Esophagus squamous epithelium (tissue), 5 donors: Measurements from ENCODE around the gene DUSP12. TPM values are rescaled to one million over a fixed set of nuclear protein-coding genes. Genes with fewer than 3 reads are reported as not detected.
"Not testable (repeated sequence)": the region's sequence is repeated elsewhere in the genome, so short reads cannot be mapped to it uniquely, and the experiment has no call there.

ENCODE experiments used
- DNase-seq: peaks from one replicate; lab custom pipeline; 2025; lab: John Stamatoyannopoulos, UW
- H3K27ac ChIP-seq, 4 donors: fragments of 200-600 bp; sonication (generic); one replicate each; pipeline ENCODE4 v1.5.1; 2016 to 2019; ENCODE audit warnings: mild to moderate bottlenecking in 1 of 4
- H3K27me3 ChIP-seq, 4 donors: fragments of 200-600 bp; sonication (generic); 1 replicate in 3 of 4; 2 replicates in 1 of 4; pipeline versions ENCODE4 v1.5.1 to v1.6.0; 2017 to 2021; ENCODE audit warnings: antibody characterized with exemption in 1 of 4
- H3K36me3 ChIP-seq, 3 donors: fragments of 200-600 bp; sonication (generic); one replicate each; pipeline ENCODE4 v1.5.1; 2016 to 2019
- H3K4me1 ChIP-seq, 3 donors: fragments of 200-600 bp; sonication (generic); one replicate each; pipeline ENCODE4 v1.5.1; 2017 to 2019
- H3K4me3 ChIP-seq, 4 donors: fragments of 200-600 bp; sonication (generic); 1 replicate in 3 of 4; 2 replicates in 1 of 4; pipeline ENCODE4 v1.5.1; 2016 to 2019; ENCODE audit warnings: mild to moderate bottlenecking in 2 of 4, moderate library complexity in 1 of 4
- H3K9me3 ChIP-seq, 3 donors: fragments of 200-600 bp; sonication (generic); one replicate each; pipeline ENCODE4 v1.5.1; 2016 to 2019
- CTCF ChIP-seq, 6 experiments: fragments of 450-650 bp in 4 of 6; fragments of 200-600 bp in 2 of 6; sonication (generic) in 2 of 6; IDR thresholded peaks; one replicate each; pipeline ENCODE4 v1.5.1; 2016 to 2019; ENCODE audit warnings: antibody characterized with exemption in 6 of 6, mild to moderate bottlenecking in 4 of 6, moderate library complexity in 4 of 6
- POLR2A ChIP-seq, 4 donors: fragments of 450-650 bp; IDR thresholded peaks; one replicate each; pipeline ENCODE4 v1.6.1; 2017; ENCODE audit warnings: antibody characterized with exemption in 4 of 4, mild to moderate bottlenecking in 4 of 4, moderate library complexity in 3 of 4
- WGBS, 2 donors: methylation state at CpG; one replicate each; pipeline ENCODE4 v1.1.5; 2018; 5-methylcytosine and 5-hydroxymethylcytosine counted together
- intact Hi-C: fragments of 100-400 bp; cut with DNase I; formaldehyde crosslinking; loops from one replicate; pipeline ENCODE4 v1.15.0; 2022
- total RNA-seq, 4 donors: library from RNA; depleted of rRNA; stranded (reverse); fragments of >200 nt; gene quantifications; one replicate each; pipeline ENCODE4 v1.1.0, GENCODE V29; 2016
- donor health status: DM: yes; HTN: yes; CAD: no.

Gene DUSP12
- total RNA-seq, 4 donors from 2014 or later, result 6.0 to 24.0 (median 15.1) TPM

GRCh38 chr1:161768986-161769672, 19.5 kb downstream of the DUSP12 start:
- TF ChIP-seq POLR2A (IDR thresholded peaks at IDR 0.05) (no peak), CTCF (IDR thresholded peaks at IDR 0.05) (no peak)

DNA sequence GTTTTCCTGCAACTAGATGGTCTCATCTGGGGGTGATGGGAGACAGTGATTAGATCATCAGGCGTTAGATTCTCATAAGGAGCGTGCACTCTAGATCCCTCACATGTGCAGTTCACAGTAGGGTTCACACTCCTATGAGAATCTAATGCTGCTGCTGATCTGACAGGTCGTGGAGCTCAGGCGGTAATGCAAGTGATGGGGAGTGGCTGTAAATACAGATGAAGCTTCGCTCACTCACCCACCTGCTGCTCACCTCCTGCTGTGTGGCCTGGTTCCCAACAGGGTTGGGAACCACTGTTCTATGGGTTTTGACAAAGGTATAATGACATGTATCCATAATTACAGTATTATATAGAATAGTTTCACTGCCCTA, 20.1 kb downstream of the DUSP12 start:
- intact Hi-C loops, H3K27me3 ChIP-seq, H3K4me3 ChIP-seq, H3K9me3 ChIP-seq, DNase-seq, H3K36me3 ChIP-seq, H3K27ac ChIP-seq: not testable (repeated sequence)
- WGBS, 2 donors, result 92 to 96% methylated on average over 5 of the region's 5 CpGs
- peaks cover 0 to 66% (median 14%) of the 10 kb centered on the region in 3 donors for H3K4me1 ChIP-seq

More at GRCh38 chr1:161768986-161769672, 19.5 kb downstream of the DUSP12 start:
- Histone ChIP-seq H3K4me3 (no peak overlapping the region), H3K4me1 (peaks cover 0 to 67% (median 14%) of the 10 kb centered on the region in 3 donors), H3K9me3 (no peaks in the 10 kb centered on the region), H3K27me3 (no peaks in the 10 kb centered on the region), H3K27ac (no peak overlapping the region), H3K36me3 (no peaks in the 10 kb centered on the region)
- DNase-seq, result no peak
- intact Hi-C loops, result no loop called here

GRCh38 chr1:161770250-161770649, 20.7 kb downstream of the DUSP12 start:
- H3K27ac ChIP-seq, result no peak overlapping the region
- no peak for TF ChIP-seq CTCF (IDR thresholded peaks at IDR 0.05)
- TF ChIP-seq POLR2A (IDR thresholded peaks at IDR 0.05), result no peak
- H3K4me3 ChIP-seq, result no peak overlapping the region
- H3K9me3 ChIP-seq, result no peaks in the 10 kb centered on the region
- no peaks in the 10 kb centered on the region for H3K36me3 ChIP-seq
- DNase-seq, result no peak
- no peaks in the 10 kb centered on the region for H3K27me3 ChIP-seq
- intact Hi-C loops, result no loop called here
- 86 to 97% methylated on average over 3 of the region's 3 CpGs for WGBS, 2 donors
- peaks cover 0 to 62% (median 14%) of the 10 kb centered on the region in 3 donors for H3K4me1 ChIP-seq

GRCh38 chr1:161771161-161771560, 21.6 kb downstream of the DUSP12 start:
- WGBS, 2 donors, result 62 to 74% methylated on average over 5 of the region's 5 CpGs
- peaks cover 0 to 62% (median 14%) of the 10 kb centered on the region in 3 donors for H3K4me1 ChIP-seq

DNA sequence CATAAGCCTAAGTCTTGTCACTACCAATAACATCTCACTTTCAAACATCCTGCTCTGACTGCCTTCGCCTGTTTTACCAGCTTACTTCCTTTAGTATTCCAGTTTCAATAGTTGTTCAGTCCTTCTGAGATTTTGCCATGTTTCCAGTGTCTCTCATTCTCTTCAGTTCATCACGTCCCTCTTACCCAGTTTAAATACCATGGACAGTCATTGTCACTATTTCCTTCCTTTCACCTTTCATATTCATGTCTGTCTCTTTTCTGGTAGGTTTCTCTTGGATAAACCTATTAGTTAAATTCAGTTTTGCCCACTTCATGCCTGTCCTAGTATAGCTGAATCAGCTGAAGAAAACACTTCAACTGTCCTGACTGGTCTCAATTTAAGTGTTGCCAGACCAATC, 22.4 kb downstream of the DUSP12 start:
- Histone ChIP-seq H3K4me3 (no peak overlapping the region), H3K4me1 (peaks cover 0 to 59% (median 12%) of the 10 kb centered on the region in 3 donors), H3K36me3 (no peaks in the 10 kb centered on the region), H3K27ac (peak overlapping the region in 2 of 4 donors; percentile 44 to 54), H3K9me3 (no peaks in the 10 kb centered on the region), H3K27me3 (no peaks in the 10 kb centered on the region)
- WGBS, 2 donors, result 77 to 80% methylated on average over 2 of the region's 2 CpGs
- intact Hi-C loops, result no loop called here
- no peak for DNase-seq
- TF ChIP-seq CTCF (IDR thresholded peaks at IDR 0.05) (no peak), POLR2A (IDR thresholded peaks at IDR 0.05) (no peak)

More at GRCh38 chr1:161771161-161771560, 21.6 kb downstream of the DUSP12 start:
- Histone ChIP-seq H3K27me3 (no peaks in the 10 kb centered on the region), H3K27ac (peak overlapping the region in 1 of 4 donors; percentile 44), H3K36me3 (no peaks in the 10 kb centered on the region), H3K9me3 (no peaks in the 10 kb centered on the region), H3K4me3 (no peak overlapping the region)
- DNase-seq, result no peak
- no peak for TF ChIP-seq CTCF (IDR thresholded peaks at IDR 0.05)
- no peak for TF ChIP-seq POLR2A (IDR thresholded peaks at IDR 0.05)
- intact Hi-C loops, result no loop called here
